Measurements from ENCODE around the gene ANKRD13D. TPM values are rescaled to one million over a fixed set of nuclear protein-coding genes. Genes with fewer than 3 reads are reported as not detected.
A peak's percentile ranks its signal among the peaks of the same experiment; 100 is the strongest.

Gene ANKRD13D
- total RNA-seq, 2 donors from 2014 or later: 182 to 231 TPM

DNA sequence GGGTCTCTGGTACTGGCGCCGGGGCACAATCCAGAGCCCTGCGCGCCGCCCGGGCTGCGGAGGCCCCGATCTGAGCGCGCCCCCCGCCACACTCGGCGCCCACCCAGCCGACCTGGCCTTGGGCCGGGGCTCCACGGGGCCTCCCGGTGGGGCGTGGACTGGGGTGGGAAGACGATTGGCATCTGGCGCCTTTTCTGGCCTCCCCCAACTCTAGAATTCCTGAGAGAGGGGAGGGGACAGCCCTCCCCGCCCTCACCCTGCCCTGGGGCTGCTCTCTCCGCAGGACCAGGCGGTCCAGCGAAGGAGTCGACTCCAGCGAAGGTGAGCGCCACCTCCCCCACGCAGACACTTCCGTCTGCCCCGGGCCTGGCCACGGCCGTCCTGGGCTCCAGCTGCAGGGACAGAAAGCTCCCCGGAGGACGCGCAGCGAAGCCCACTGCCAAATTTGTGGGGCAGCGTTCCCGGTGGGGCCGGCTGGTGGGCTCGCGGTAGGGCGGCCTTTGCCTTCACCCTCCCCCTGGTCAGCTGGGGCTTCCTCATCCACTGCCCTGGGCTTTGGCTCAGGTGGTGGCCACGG is 14.8 kb downstream of the ANKRD13D start:
- H3K27me3 Mint-ChIP-seq: no peaks in the 10 kb centered on the region
- peaks cover 0 to 8% of the 10 kb centered on the region in 2 donors for H3K4me1 Mint-ChIP-seq (ENCODE audit: low read depth in 2 of 2)
- no peak for DNase-seq (ENCODE audit: low spot score)
- no peaks in the 10 kb centered on the region for H3K9me3 Mint-ChIP-seq
- peak; percentile 1 to 46 for ATAC-seq
- H3K36me3 Mint-ChIP-seq: no peaks in the 10 kb centered on the region
- H3K27ac Mint-ChIP-seq: no peak overlapping the region
- peak overlapping the region; percentile 54 for H3K4me3 Mint-ChIP-seq

DNA sequence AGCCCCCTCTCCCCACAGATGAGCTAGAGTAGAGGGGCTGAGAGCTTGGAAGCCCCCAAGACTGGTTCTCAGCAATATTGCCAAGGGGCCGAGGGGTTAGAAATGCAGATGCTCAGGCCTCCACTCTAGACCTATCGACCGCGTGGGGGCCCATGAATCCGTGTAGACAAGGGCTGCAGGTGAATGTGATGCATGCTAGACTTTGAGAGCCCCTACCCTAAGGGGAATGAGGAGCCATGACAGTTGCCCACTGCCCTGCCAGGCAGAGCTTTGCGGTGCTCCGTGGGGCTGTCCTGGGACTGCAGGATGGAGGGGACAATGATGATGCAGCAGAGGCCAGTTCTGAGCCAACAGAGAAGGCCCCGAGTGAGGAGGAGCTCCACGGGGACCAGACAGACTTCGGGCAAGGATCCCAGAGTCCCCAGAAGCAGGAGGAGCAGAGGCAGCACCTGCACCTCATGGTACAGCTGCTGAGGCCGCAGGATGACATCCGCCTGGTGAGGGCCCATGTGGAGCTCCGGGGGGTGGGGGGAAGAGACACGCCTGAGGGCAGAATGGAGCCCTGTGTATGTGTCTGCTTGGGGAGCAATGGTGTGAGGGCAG is 15.5 kb downstream of the ANKRD13D start:
- DNase-seq (ENCODE audit: low spot score) (no peak), ATAC-seq (no peak)
- H3K27ac Mint-ChIP-seq: no peak overlapping the region
- no peaks in the 10 kb centered on the region for H3K36me3 Mint-ChIP-seq
- H3K27me3 Mint-ChIP-seq: no peaks in the 10 kb centered on the region
- no peaks in the 10 kb centered on the region for H3K9me3 Mint-ChIP-seq
- peaks cover 0 to 8% of the 10 kb centered on the region in 2 donors for H3K4me1 Mint-ChIP-seq (ENCODE audit: low read depth in 2 of 2)
- no peak overlapping the region for H3K4me3 Mint-ChIP-seq

DNA sequence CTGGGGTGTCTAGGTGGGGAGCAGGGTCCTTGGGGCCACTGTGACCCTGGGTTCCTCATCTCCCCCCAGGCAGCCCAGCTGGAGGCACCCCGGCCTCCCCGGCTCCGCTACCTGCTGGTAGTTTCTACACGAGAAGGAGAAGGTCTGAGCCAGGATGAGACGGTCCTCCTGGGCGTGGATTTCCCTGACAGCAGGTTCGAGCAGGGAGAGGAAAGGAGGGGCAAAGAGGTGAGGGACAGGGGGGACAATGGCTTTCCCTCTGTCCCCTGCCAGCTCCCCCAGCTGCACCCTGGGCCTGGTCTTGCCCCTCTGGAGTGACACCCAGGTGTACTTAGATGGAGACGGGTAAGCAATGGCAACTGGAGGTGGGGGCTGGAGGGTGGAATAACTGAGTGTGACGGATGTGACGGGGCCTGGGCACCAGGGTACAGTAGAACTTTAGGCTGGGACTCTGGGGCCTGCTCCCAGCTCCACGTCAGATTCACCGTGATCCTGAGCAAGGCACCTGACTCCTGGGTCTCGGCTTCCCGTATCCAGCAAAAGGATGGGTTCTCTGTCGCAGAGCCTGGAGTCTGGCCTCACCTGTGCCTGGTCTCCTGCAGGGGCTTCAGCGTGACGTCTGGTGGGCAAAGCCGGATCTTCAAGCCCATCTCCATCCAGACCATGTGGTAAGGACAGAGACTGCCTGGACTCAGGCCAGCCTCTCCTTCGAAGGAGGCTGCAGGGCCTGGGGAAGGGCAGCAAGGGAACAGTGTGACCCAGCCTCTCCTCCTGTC is 17.9 kb downstream of the ANKRD13D start:
- Mint-ChIP-seq H3K27ac (no peak overlapping the region), H3K4me1 (ENCODE audit: low read depth in 2 of 2) (peaks cover 0 to 8% of the 10 kb centered on the region in 2 donors), H3K27me3 (no peaks in the 10 kb centered on the region), H3K4me3 (no peak overlapping the region), H3K36me3 (no peaks in the 10 kb centered on the region), H3K9me3 (no peaks in the 10 kb centered on the region)
- DNase-seq (ENCODE audit: low spot score) (no peak), ATAC-seq (no peak)

DNA sequence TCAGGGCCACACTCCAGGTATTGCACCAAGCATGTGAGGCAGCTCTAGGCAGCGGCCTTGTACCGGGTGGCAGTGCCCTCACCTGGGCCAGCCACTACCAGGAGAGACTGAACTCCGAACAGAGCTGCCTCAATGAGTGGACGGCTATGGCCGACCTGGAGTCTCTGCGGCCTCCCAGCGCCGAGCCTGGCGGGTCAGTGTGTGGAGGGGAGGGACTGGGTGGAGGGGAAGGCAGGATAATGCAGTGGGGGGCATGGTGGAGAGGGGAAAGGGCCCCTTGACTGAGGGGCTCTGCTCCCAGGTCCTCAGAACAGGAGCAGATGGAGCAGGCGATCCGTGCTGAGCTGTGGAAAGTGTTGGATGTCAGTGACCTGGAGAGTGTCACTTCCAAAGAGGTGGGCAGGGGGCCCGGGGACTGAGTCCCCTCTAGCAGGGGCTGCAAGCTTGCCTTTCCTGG is 18.5 kb downstream of the ANKRD13D start:
- Mint-ChIP-seq H3K9me3 (no peaks in the 10 kb centered on the region), H3K27me3 (no peaks in the 10 kb centered on the region), H3K4me3 (no peak overlapping the region), H3K4me1 (ENCODE audit: low read depth in 2 of 2) (peaks cover 4 to 11% of the 10 kb centered on the region in 2 donors), H3K27ac (no peak overlapping the region), H3K36me3 (no peaks in the 10 kb centered on the region)
- DNase-seq (ENCODE audit: low spot score): no peak
- ATAC-seq: no peak

DNA sequence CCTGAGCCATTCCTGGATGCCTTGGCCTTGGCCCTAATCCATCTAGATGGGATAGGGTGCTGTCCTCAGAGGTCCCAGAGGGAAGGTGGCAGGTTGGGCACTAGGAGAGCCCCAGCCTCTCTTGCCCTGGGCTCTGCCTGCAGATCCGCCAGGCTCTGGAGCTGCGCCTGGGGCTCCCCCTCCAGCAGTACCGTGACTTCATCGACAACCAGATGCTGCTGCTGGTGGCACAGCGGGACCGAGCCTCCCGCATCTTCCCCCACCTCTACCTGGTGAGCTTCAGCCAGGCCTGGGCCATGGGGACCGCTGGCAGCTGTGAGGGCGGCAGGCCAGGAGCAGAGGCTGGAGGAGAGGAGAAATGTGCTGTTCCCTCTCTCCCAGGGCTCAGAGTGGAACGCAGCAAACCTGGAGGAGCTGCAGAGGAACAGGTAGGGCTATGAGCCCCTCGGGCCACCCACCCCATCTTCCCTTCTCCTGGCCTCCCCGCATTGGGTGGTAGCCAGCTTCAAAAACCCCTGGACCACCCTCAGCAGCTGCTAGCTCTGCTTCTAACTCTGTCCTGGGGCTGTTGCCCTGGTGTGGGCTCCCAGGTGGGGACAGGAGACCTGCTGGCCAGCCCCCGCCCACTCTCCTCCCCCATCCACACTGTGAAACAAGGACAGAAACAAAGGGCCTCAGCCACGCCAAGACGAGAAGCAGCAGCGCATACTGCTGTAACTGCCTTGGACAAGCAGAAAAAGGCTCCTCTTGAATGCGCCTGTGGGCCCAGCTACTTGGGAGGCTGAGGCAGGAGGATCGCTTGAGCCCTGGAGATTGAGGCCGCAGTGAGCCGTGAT is 19.1 kb downstream of the ANKRD13D start:
- ATAC-seq (no peak), DNase-seq (ENCODE audit: low spot score) (no peak)
- Mint-ChIP-seq H3K27ac (no peak overlapping the region), H3K4me1 (ENCODE audit: low read depth in 2 of 2) (peaks cover 11 to 14% of the 10 kb centered on the region in 2 donors), H3K36me3 (no peaks in the 10 kb centered on the region), H3K9me3 (no peaks in the 10 kb centered on the region), H3K4me3 (no peak overlapping the region), H3K27me3 (no peaks in the 10 kb centered on the region)

DNA sequence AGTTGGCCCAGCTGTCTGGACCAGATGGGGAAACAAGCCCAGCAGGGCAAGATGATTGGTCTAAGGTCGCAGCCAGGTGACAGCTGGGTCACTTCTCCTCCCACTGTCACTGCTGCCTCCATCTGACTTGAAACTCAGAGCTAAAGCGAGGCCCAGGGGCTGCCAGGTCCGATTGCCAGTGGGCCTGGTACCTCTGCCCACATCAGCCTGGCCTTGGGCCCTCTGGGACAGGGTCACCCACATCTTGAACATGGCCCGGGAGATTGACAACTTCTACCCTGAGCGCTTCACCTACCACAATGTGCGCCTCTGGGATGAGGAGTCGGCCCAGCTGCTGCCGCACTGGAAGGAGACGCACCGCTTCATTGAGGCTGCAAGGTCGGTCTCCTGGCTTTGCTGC is 20.1 kb downstream of the ANKRD13D start:
- Mint-ChIP-seq H3K4me3 (no peak overlapping the region), H3K27ac (no peak overlapping the region), H3K4me1 (ENCODE audit: low read depth in 2 of 2) (peaks cover 13 to 20% of the 10 kb centered on the region in 2 donors), H3K9me3 (no peaks in the 10 kb centered on the region), H3K27me3 (no peaks in the 10 kb centered on the region), H3K36me3 (no peaks in the 10 kb centered on the region)
- ATAC-seq (no peak), DNase-seq (ENCODE audit: low spot score) (no peak)

DNA sequence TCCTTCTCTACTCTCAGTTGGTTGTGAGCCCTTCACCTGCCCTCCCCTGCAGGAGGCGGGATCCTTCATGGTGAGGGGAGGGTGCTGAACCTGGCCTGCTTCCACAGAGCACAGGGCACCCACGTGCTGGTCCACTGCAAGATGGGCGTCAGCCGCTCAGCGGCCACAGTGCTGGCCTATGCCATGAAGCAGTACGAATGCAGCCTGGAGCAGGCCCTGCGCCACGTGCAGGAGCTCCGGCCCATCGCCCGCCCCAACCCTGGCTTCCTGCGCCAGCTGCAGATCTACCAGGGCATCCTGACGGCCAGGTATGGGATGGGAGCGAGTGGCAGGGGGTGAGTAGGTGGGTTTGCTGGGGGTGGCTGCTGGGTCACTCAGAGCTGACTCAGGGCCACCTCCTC is 20.6 kb downstream of the ANKRD13D start:
- ATAC-seq: no peak
- H3K27me3 Mint-ChIP-seq: no peaks in the 10 kb centered on the region
- H3K36me3 Mint-ChIP-seq: no peaks in the 10 kb centered on the region
- H3K27ac Mint-ChIP-seq: no peak overlapping the region
- H3K9me3 Mint-ChIP-seq: no peaks in the 10 kb centered on the region
- H3K4me3 Mint-ChIP-seq: no peak overlapping the region
- H3K4me1 Mint-ChIP-seq (ENCODE audit: low read depth in 2 of 2): peaks cover 16 to 20% of the 10 kb centered on the region in 2 donors
- DNase-seq (ENCODE audit: low spot score): no peak

DNA sequence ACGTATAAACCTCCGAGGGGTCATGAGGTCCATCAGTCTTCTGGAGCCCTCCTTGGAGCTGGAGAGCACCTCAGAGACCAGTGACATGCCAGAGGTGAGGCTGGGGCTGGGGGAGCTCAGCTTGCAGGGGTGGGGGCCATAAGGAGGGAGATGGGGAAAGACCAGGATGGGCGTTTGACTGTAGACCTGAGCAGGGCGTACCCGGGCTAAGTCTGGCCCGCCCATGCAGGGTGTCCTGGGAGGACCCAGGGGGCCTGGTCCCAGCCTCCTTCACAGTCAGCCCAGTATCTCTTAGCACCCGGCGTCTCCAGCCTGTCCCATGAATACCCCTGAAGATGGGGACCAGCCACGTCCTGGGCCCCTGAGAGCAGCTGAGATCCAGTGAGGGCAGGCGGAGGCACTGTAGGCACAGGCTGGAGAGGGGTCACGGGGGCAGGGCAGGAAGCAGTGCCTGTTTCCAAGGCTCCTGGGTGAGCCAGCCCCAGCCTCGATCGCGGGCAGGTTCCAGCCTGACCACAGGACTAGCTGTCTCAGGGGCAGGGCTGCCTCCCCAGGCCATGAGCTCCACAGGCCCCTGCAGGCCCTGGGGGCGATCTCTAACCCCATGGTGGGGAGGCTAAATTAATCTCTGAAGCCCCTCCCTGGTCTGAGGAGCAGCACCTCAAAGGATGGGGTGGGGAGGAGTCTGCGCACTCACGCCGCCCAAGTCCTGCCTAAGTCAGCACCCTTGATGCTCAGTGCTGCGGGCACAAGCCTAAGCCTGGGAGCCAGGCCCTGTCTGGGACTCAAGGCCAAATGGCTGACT is 21.3 kb downstream of the ANKRD13D start:
- Mint-ChIP-seq H3K4me1 (ENCODE audit: low read depth in 2 of 2) (peaks cover 16 to 19% of the 10 kb centered on the region in 2 donors), H3K36me3 (no peaks in the 10 kb centered on the region), H3K27me3 (no peaks in the 10 kb centered on the region), H3K9me3 (no peaks in the 10 kb centered on the region), H3K27ac (no peak overlapping the region), H3K4me3 (no peak overlapping the region)
- no peak for ATAC-seq
- DNase-seq (ENCODE audit: low spot score): no peak

DNA sequence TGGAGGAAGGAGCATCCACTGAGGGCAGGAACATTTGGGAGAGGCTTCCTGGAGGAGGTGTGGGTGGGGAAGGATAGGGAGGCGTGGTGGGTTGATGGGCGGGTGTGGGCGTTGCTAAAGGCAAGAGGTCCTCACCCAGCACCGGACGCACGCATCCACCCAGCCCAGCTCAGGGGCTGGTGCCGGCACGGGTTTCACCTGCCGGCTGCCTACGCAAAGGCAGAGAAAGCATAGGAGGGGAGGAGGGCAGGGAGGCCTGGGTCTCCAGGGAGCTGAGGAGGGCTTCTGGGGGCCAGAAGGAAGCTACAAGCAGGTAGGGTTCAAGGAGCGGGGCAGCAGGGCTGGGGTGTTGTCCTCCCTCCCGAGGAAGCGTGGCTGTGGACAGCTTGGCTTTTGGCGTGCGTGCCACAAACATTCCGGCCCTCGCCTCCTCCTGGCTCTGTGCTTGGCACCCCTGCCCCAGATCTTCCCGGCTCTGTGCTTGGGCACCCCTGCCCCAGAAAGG is 22.0 kb downstream of the ANKRD13D start:
- H3K9me3 Mint-ChIP-seq: no peaks in the 10 kb centered on the region
- H3K4me3 Mint-ChIP-seq: no peak overlapping the region
- ATAC-seq (no peak), DNase-seq (ENCODE audit: low spot score) (no peak)
- H3K36me3 Mint-ChIP-seq: no peaks in the 10 kb centered on the region
- peaks cover 16 to 17% of the 10 kb centered on the region in 2 donors for H3K4me1 Mint-ChIP-seq (ENCODE audit: low read depth in 2 of 2)
- no peaks in the 10 kb centered on the region for H3K27me3 Mint-ChIP-seq
- no peak overlapping the region for H3K27ac Mint-ChIP-seq

DNA sequence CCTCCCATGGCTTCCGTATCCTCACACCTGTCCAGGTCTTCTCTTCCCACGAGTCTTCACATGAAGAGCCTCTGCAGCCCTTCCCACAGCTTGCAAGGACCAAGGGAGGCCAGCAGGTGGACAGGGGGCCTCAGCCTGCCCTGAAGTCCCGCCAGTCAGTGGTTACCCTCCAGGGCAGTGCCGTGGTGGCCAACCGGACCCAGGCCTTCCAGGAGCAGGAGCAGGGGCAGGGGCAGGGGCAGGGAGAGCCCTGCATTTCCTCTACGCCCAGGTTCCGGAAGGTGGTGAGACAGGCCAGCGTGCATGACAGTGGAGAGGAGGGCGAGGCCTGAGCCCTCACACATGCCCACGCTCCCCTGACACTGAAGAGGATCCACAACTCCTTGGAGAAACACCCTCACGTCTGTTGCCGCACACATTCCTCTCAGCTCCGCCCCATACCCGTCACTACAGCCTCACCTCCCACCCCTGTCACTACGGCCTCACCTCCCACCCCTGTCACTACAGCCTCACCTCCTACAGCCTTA is 22.5 kb downstream of the ANKRD13D start:
- DNase-seq (ENCODE audit: low spot score) (no peak), ATAC-seq (peak; percentile 32 to 41)
- peaks cover 16 to 17% of the 10 kb centered on the region in 2 donors for H3K4me1 Mint-ChIP-seq (ENCODE audit: low read depth in 2 of 2)
- H3K27ac Mint-ChIP-seq: no peak overlapping the region
- no peaks in the 10 kb centered on the region for H3K27me3 Mint-ChIP-seq
- H3K4me3 Mint-ChIP-seq: no peak overlapping the region
- no peaks in the 10 kb centered on the region for H3K9me3 Mint-ChIP-seq
- no peaks in the 10 kb centered on the region for H3K36me3 Mint-ChIP-seq

DNA sequence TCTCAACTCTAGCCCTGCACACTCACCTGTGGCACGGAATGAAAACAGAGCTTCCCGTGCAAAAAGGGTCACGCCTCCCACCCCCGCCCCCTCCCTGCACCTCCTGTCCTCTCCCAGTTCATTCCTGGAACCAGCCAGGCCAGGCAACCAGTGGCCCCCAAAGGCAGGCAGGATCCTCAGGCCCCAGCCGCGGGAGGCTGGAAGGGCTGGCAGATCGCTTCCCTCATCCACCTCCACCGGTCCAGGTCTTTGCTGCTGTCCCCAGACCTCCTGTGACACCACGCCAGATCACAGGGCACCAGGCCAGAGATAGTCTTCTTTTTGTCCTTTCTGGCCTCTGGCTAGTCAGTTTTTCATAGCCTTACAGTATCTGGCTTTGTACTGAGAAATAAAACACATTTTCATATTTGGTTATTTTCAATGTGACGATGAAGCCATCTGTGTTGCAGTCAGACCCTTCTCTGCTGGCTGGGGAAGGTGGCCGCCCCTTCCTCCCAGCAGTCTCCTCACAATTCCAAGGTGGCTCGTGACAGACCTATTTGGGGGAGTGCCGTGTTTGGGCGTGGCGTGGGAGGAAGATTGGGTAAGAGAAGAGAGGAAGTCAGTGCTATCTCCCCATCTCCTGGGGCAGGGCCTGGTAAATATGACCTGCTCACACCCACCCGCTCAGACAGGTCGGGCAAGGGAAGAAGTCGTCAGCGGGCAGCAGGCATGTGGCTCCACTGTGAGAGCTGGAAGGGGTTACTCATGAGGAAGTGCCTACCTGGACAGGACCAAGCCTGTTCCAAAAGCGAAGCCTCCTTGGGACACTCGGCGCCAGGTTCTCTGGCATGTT is 23.3 kb downstream of the ANKRD13D start:
- no peak for DNase-seq (ENCODE audit: low spot score)
- Mint-ChIP-seq H3K4me1 (ENCODE audit: low read depth in 2 of 2) (peaks cover 20 to 21% of the 10 kb centered on the region in 2 donors), H3K9me3 (no peaks in the 10 kb centered on the region), H3K27ac (peak overlapping the region; percentile 71 to 80), H3K4me3 (no peak overlapping the region), H3K36me3 (no peaks in the 10 kb centered on the region), H3K27me3 (no peaks in the 10 kb centered on the region)
- no peak for ATAC-seq

Data from natural killer cell treated with Interleukin-12 subunit alpha and Interleukin-12 subunit beta and Interleukin-15 and Interleukin-18, amount 100 ng/mL, for 72 hours (primary cell).